GM18502 (cell line): ENCODE results near the gene KCNN4.

Experiments used
- ATAC-seq: cut with Tn5 transposase; IDR thresholded peaks from one replicate; pipeline ENCODE4 v1.9.1; 2021; ENCODE audit warnings: mild to moderate bottlenecking; ENCODE audit not compliant: unreplicated experiment, poor library complexity

KCNN4 gene

DNA sequence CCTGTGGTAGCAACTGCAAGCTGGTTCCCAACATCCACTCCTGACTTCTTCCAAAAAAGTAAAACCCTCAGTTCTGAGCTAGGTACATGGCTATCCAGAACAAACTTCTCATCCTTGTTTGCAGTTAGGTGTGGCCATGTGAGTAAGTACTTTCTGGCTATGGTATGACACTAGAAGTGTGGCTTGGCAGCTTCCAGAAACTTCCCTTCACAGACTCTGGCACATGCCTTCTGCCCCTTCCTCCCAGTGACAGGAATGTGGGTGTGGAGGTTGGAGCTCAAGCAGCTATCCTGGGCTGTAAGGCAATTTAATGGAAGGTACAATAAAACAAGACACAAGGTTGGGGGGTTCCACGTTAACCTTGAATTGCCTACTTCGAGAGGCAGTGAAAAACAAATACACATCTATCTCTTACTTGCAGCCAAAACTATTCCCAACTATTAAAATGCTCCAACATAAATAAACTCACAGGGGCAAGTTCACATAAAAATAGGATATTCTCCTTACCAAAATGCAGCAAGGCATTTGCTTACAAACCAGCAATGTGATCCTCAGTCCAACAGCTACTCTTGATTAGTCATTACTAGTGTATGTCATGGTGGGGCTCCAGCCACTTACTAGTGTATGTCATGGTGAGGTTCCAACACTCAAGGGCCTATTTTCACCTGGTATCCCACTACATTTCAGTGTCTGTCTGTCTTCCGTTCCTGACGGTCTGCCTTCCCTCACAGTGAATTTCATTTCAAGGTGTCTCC, 29.1 kb downstream of the KCNN4 start:
- no peak for ATAC-seq

DNA sequence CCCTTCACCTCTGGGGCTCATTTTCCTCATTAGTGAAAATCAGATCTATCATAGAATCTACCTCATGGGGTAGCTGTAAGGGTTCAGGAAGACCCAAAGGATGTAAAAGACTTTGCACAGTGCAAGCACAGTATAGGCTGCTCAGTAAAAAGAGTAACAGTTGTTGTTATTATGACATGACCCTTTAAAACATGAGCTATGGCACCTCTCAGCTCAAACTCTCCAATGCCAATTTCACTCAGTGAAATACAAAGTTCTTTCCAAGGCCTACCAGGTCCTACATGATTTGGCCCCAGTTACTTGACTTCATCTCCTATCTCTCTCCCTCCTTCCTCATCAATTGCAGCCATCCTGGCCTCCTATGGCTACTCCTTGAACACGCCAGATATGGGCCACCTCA, 30.9 kb downstream of the KCNN4 start:
- no peak for ATAC-seq

DNA sequence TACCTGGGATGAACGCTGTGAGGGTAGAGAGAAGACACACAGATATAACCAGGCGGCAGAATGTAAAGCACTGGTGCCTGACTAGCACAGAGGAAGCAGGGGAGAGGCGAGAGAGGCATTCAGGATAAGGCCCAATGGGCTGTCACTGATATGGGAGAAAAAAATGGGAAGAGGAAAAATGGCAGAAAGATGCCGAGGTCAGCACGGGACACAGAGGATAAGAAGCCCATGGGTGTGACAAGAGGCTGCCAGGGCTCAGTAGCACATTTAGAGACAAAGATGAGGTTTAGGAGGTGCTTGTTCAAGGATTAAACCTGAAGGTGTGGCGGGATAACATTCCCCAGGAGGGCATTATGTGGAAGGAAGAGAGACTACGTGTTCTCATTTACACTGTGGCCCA, 31.6 kb downstream of the KCNN4 start:
- no peak for ATAC-seq

DNA sequence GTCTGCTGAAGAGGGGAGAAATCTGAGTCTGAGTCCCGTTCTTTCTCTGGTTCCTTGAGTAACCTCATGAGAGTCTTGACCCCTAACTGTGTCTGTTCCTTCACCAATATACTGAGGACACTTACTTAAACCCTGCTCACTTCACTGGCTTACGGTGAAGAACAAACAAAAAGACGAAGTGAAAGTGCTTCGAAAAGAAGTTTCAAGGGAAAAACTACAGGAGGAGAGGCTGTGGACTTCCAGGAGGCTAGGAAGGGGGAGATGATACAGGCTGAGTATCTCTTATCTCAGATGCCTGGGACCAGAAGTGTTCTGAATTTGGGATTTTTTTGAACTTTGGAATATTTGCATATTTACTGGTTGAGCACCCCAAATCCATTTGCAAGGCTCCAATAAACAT, 32.1 kb downstream of the KCNN4 start:
- ATAC-seq, result no peak

DNA sequence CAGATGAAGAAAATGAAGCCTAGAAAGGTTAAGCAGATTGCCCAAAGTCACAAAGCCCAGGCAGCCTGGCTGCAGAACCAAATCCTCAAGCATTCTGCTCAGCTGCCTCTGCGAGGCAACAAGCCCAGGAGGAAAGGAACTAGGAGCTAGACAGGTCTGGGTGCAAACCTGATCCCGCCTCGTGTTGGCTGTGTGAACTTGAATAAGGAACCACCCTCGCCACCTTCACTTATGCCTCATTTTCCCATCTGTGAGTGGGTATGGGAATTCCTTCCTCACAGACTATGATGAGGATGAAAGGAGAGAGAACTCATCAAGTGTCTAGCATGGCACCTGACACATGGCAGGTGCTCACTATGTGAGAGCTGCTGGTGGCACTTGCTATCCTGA, 32.6 kb downstream of the KCNN4 start:
- ATAC-seq, result no peak

DNA sequence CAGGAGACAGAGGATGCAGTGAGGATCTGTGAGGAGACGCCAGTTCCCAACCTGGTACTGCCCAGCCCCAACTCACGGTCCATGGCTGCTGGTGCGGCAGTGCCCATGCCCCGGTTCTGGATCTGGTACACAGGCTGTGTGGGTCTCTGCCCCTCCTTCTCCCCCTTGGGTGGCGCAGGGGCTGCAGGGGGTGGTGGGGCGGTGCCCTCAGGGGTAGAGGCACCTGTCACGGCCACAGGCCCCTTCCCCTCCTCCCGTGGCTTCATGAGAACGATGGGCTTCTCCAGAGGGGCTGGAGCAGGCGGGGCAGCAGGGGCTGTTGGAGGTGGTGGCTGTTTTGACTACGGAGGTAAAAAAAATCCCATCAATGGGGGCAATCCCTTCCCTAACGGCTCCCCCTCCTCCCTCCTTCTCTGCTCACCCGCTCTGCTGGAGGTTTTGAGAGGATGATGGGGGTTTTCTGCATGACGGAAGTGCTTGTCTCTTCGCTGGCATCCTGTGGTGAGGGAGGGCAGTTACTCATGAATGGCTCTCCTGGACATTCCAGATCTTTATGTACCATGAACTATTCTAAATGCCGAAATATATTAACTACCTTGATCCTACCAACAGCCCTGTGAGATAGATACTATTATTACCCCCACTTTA, 33.1 kb downstream of the KCNN4 start:
- ATAC-seq, result no peak

DNA sequence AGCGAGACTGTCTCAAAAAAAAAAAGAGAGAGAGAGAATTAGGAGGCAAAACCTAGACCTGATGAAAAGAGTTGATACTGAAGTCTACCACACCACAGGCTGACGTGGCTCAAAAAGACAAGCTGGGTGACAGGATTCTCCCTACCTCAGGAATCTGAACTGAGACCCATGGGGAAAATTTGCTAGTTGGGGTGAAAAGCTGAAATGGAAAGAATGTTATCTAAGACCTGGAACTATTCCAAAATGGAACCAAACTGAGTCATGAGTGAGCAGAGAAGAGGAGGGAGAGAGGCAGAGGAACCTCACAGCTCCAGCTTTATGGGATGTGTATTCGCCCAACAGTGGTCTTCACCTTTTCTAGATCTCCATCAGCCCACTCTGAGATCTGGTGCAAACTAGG, 37.7 kb downstream of the KCNN4 start:
- no peak for ATAC-seq

DNA sequence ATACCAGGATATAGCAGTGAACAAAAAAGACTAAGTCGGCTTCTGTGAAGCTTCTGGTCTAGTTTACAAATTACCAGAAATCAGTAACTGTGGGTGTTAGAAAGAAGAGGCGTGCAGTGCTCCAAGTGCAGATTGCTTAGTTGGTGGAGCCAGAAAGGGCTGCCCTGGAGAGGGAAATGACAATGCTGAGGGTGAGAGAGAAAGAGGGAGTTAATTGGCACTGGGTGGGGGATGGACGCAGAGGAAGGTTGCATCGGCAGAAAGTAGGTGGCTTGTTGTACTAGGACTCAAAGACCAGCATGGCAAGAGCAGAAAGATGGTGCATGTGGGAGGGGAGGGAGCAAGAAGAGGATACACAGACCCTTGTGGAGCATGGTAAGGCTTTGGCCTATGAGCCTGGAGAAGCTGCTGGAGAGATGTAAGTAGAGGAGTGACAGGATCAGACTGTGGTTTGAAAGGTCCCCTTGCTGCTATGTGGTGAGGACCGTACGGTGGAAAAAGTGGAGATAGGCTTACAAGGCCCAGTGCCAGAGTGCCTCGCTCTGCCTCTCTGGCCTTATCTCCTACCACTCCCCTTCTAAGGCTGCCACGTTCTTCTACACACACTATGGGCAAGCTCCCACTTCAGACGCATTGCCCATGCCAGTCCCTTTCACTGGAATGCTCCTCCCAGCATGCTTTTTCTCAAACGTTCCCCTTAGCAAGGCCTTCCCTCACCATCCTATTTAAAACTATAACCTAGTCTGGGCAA, 39.5 kb downstream of the KCNN4 start:
- no peak for ATAC-seq

DNA sequence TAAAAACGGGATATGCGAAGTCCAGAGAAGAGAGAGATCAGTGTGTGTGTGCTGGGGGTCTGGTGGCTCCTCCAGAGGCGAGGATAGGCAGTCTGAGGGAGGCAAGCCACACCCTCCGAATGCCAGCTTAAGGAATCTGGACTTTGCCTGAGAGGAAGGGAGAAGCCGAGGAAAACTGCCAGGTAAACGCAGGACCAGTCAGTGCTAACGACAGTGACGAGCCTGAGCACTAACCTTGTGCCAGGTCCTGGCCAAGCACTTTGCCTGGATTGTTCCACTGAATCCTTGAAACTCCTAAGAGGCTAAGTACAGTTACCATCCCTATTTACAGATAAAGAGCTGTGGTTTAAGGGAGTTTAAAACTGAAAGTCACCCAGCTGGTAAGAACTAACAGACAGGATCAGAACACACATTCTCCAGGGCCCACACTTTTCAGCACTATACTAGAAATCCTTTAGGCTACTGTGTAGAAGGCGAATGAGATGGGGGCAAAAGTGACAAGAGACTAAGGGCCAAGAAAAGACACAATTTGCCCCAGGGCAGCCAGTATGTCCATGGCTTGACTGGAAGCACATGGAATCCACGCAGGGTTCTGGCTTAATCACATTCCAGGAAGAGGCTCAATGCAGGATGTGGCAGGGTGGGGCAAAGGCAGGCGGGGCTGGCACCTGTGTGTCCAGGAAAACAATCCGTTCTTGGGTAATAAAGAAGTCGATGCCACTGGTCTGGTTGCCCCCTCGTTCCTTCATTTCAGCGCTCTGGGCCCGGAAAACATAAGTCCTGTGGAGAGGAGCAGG, 41.1 kb downstream of the KCNN4 start:
- no peak for ATAC-seq

DNA sequence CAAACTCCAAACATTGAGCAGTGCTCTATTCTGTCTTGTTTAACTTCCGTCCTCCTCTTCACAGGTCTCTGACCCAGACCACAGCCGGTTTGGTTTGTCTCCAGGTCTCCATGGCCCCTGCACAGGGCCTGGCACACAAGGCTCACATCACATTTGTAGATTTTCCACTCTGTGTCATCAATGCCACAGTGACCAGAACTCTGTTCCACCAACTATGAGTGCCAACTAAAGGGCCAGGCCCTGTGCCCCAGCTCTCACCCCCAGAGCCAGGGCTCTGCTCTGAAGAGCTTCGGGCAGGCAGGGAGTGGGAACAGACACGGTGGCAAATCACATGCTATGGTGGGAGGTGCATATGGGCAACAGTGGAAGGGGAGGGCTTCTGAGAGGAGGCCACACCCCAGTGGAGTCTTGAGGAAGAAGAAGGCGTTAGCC, 42.0 kb downstream of the KCNN4 start:
- ATAC-seq, result no peak

DNA sequence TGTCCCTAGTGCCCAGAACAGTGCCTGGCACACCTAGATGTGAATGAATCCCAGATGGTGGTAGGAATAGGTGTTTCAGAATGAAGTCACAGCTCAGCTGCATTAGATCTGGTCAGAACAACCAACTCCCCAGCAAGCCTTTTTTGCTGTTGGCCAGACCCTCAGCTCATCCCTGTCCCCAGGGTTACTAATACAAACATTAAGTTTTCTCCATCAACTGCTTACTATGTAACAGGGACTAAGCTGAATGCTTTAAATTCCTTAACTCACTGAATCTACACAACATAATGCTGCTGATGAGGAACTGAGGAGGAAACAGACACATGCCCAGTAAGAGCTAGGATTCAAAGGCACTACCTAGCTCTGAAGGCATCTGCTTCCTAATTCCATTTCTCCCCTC, 44.8 kb downstream of the KCNN4 start:
- ATAC-seq, result no peak

DNA sequence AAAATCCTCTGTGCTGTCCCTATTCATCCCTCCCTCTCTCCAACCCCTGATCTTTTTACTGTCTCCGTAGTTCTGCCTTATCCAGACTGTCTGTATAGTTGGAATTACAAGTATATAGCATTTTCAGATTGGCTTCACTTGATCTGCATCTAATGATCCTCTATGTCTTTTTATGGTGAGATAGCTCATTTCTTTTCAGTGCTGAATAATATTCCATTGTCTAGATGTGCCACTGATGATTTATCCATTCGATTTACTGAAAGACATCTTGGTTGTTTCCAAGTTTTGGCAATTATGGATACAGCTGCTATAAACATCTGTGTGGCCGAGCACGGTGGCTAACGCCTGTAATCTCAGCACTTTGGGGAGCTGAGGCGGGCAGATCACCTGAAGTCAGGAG, 45.8 kb downstream of the KCNN4 start:
- ATAC-seq, result no peak

DNA sequence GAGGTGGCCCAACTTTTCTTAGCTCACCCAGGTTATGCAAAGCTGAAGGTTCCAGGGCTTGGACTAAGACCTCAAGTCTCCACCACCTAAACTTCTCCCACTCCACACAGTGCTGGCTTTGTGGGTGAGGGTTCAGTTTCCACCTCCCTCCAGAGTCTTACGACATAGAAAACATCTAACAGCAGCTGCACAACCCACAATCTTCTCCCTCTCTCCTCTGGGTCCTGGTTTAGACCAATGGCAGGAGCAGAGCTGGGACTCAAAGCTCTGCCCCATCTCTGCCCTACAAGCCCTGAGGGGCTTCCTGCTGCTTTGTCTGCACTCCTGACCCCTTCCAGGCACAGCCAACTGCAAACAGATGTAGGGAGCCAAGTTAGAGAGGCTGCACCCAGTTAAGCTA, 48.9 kb downstream of the KCNN4 start:
- no peak for ATAC-seq

DNA sequence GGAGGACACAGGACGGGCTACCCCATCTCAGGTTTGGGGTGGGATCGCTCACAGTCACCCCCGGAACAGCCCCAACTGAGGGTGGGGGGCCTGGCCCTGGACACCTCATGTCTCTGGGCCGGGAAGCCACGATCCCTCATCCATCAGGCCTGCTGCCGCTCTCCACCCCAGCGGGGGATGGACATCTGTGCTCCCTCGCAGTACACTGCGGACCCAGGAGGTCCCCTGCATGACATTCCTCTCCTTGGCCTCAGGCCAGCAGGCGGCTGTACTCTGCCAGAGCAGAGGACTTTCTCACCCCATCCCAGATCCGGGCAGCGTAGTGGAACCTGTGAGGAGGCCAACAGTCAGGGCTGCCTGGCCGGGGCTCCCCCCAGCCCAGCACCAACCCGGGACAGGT, 49.4 kb downstream of the KCNN4 start:
- no peak for ATAC-seq

DNA sequence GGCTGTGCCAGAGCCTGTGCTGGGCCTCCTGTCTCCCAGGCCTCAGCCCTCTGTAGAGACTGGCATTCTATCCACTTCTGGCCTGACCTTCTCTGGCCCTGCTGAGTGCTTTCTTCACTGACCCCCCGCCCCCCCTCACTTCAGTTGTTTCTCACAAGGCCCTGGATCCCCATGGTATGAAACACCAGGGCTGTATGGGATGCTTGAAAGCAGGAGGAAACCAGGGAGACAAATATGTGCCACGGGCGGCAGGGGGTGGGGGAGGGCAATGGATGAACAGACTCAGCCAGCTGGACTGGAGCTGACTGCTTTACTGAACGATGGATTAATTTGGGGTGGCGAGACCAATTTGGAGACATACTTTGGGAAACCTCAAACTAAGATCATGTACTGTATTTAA, 50.9 kb downstream of the KCNN4 start:
- ATAC-seq, result no peak

DNA sequence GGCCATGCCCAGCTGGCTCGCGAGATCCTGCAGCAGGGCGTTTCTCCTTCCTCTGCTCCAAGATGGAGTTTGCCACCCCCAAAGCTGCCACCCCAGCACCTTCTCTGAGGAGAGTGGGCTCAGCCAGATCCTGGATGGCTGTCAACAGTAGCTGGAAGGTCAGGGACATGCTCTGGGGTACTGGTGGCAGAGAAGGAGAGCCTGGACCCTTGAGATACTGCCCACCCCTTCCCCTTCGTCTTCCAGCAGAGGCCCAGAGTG, 53.2 kb downstream of the KCNN4 start:
- no peak for ATAC-seq

DNA sequence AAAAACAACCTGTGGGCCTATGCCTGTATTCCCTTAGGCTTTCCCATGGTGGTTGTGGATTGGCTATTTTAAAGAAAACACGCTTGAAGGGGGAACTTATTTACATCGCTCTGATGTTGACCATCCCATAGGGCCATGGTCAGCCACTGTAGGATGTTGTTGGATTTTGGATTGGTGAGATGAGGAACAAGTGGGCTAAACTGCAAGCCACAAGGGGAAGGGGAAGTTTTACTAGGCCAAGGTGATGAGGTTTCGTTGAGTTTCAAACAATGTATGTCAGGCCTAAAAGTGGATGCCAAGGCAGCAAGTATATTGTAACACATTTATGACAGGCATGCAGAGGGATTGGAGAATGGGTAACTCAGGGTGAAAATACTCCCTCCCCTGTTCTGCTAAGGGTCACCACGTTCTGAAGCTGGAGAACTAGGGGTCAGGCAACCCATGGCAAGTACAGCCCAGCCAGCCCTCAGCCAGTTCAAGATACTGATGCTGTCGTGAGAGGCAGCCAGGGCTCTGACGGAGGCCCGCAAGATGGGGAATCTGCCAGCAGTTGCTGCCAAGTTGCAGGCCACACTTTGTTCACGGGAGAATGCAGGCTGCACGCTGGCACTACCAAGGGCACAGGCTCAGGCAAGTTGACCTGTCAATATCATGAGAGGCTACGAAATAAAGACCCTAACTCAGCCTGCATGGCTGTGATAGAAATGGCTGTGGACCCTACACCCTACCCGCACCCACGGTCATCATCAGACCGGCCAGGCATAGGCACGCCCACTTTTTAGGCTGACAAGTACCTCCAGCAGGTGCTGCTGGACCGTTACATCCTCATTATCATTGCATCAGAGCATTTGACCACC, 53.8 kb downstream of the KCNN4 start:
- ATAC-seq, result no peak

DNA sequence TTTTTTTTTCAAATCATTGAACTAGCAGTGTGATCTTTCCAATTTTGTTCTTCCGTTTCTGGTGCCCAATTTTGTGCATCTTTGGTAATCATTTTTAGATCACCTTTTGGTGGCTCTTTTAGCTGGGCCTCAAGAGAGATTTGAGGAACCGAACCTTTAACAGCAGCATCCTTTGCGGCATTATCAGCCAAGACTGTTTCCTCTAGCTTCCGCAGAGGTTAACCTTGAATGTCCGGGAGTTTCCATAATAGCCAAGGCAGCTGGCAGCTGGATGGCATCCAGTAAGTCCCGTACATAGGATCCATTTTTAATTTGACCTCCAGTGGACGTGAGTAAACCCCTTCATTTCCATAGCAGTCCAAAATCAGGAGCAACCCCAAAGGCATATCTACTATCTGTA, 55.3 kb downstream of the KCNN4 start:
- no peak for ATAC-seq

DNA sequence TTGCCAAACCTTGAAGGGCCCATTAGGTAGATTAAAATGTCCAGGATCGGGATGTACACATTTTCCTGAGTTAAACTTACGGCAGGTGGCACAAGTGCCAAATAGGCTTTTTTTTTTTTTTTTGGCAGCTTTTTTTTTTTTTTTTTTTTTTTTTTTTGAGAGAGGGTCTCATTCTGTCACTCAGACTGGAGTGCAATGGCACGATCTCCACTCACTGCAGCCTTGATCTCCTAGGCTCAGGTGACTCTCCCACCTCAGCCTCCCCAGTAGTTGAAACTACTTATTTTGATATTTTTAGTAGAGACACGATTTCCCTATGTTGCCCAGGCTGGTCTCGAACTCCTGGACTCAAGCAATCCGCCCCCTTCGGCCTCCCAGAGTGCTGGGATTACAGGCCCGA, 55.9 kb downstream of the KCNN4 start:
- no peak for ATAC-seq

DNA sequence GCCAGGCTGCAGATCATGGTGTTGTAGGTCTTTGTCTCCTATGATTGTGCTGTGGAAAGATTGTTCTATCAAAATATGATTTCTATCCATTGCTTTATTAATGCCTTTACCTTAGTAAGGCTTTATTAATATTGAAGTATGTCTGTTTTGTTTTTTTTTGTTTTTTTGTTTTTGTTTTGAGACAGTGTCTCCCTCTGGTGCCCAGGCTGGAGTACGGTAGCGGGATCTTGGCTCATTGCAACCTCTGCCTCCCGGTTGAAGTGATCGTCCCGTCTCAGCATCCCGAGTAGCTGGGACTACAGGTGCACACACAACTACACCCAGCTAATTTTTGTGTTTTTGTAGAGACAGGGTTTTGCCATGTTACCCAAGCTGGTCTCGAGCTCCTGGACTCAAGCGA, 57.2 kb downstream of the KCNN4 start:
- no peak for ATAC-seq
